ENCODE results near the gene SPACA4. TPM values are rescaled to one million over a fixed set of nuclear protein-coding genes. Genes with fewer than 3 reads are reported as not detected.

The SPACA4 gene
- total RNA-seq, 2 donors from 2014 or later = not detected

GRCh38 chr19:48614436-48615230 is 8.1 kb downstream of the SPACA4 start, which contains the start of gene FAM83E:
TSS of gene FAM83E (minus strand) at chr19:48615076. CDS start at chr19:48613372, 1,704 bp downstream.
- ATAC-seq (no peak), DNase-seq (ENCODE audit: low spot score in 2 of 2) (no peak)
- peak within 1 kb of the TSS; percentile 51 to 99 for H3K27ac Mint-ChIP-seq
- peaks cover 33 to 35% of the 10 kb centered on the region in 2 donors for H3K36me3 Mint-ChIP-seq
- no peaks in the 10 kb centered on the region for H3K9me3 Mint-ChIP-seq

- ATAC-seq (no peak), DNase-seq (ENCODE audit: low spot score in 2 of 2) (no peak)
- Mint-ChIP-seq H3K27ac (peak overlapping the region in 1 of 2 donors; percentile 54), H3K9me3 (no peaks in the 10 kb centered on the region), H3K36me3 (peaks cover 41 to 43% of the 10 kb centered on the region in 2 donors)
Measured at GRCh38 chr19:48615231-48616040, 8.9 kb downstream of the SPACA4 start.

GRCh38 chr19:48616041-48616436 is 9.5 kb downstream of the SPACA4 start:
- no peak for ATAC-seq
- peaks cover 41 to 43% of the 10 kb centered on the region in 2 donors for H3K36me3 Mint-ChIP-seq
- H3K9me3 Mint-ChIP-seq = no peaks in the 10 kb centered on the region
- no peak for DNase-seq (ENCODE audit: low spot score in 2 of 2)
- peak overlapping the region in 1 of 2 donors; percentile 72 for H3K27ac Mint-ChIP-seq

- Mint-ChIP-seq H3K9me3 (no peaks in the 10 kb centered on the region), H3K36me3 (peaks cover 45 to 47% of the 10 kb centered on the region in 2 donors), H3K27ac (peak overlapping the region; percentile 95 to 100)
- ATAC-seq = no peak
- DNase-seq (ENCODE audit: low spot score in 2 of 2) = no peak
Measured at GRCh38 chr19:48616491-48617056, 10.0 kb downstream of the SPACA4 start.

- Mint-ChIP-seq H3K27ac (peak overlapping the region; percentile 95 to 100), H3K36me3 (peaks cover 52% of the 10 kb centered on the region in 2 donors), H3K9me3 (no peaks in the 10 kb centered on the region)
- ATAC-seq (no peak), DNase-seq (ENCODE audit: low spot score in 2 of 2) (no peak)
Measured at GRCh38 chr19:48617146-48617937, 10.8 kb downstream of the SPACA4 start.

GRCh38 chr19:48618278-48618915 is 11.9 kb downstream of the SPACA4 start:
- H3K36me3 Mint-ChIP-seq = peaks cover 55% of the 10 kb centered on the region in 2 donors
- H3K9me3 Mint-ChIP-seq = no peaks in the 10 kb centered on the region
- ATAC-seq (no peak), DNase-seq (ENCODE audit: low spot score in 2 of 2) (no peak)
- H3K27ac Mint-ChIP-seq = peak overlapping the region; percentile 95 to 100

GRCh38 chr19:48618916-48619691 is 12.6 kb downstream of the SPACA4 start, which contains the start of the genes RPL18 and SPHK2:
TSS of gene RPL18 (minus strand) at chr19:48619178. CDS start at chr19:48619143, 35 bp downstream.
TSS of gene SPHK2 (plus strand) at chr19:48619506. CDS start at chr19:48620515, 1,009 bp downstream.
- peak; percentile 94 to 95 for DNase-seq (ENCODE audit: low spot score in 2 of 2)
- Mint-ChIP-seq H3K27ac (peak within 1 kb of the TSS; percentile 95 to 100), H3K36me3 (peaks cover 62% of the 10 kb centered on the region in 2 donors), H3K9me3 (no peaks in the 10 kb centered on the region)
- ATAC-seq = peak; percentile 77 to 85

- ATAC-seq = no peak
- H3K36me3 Mint-ChIP-seq = peaks cover 62% of the 10 kb centered on the region in 2 donors
Measured at GRCh38 chr19:48619692-48620585, 13.4 kb downstream of the SPACA4 start.

GRCh38 chr19:48623556-48624066 is 17.1 kb downstream of the SPACA4 start:
- H3K9me3 Mint-ChIP-seq = no peaks in the 10 kb centered on the region
- peaks cover 36 to 37% of the 10 kb centered on the region in 2 donors for H3K36me3 Mint-ChIP-seq
- DNase-seq (ENCODE audit: low spot score in 2 of 2) = no peak
- H3K27ac Mint-ChIP-seq = peak overlapping the region; percentile 86 to 97
- ATAC-seq = no peak

More at GRCh38 chr19:48619692-48620585, 13.4 kb downstream of the SPACA4 start:
- H3K9me3 Mint-ChIP-seq = no peaks in the 10 kb centered on the region
- H3K27ac Mint-ChIP-seq = peak overlapping the region; percentile 95 to 100
- DNase-seq (ENCODE audit: low spot score in 2 of 2) = no peak

GRCh38 chr19:48624067-48624594 is 17.6 kb downstream of the SPACA4 start:
- Mint-ChIP-seq H3K27ac (peak overlapping the region; percentile 86 to 97), H3K9me3 (no peaks in the 10 kb centered on the region), H3K36me3 (peaks cover 32 to 33% of the 10 kb centered on the region in 2 donors)
- ATAC-seq = peak; percentile 82 to 83
- DNase-seq (ENCODE audit: low spot score in 2 of 2) = peak; percentile 93 to 99

- peaks cover 26 to 27% of the 10 kb centered on the region in 2 donors for H3K36me3 Mint-ChIP-seq
- no peak for DNase-seq (ENCODE audit: low spot score in 2 of 2)
- H3K27ac Mint-ChIP-seq = peak overlapping the region; percentile 86 to 93
- H3K9me3 Mint-ChIP-seq = no peaks in the 10 kb centered on the region
- no peak for ATAC-seq
Measured at GRCh38 chr19:48624791-48625723, 18.5 kb downstream of the SPACA4 start.

- ATAC-seq (no peak), DNase-seq (ENCODE audit: low spot score in 2 of 2) (no peak)
- no peak overlapping the region for H3K27ac Mint-ChIP-seq
- no peaks in the 10 kb centered on the region for H3K9me3 Mint-ChIP-seq
- H3K36me3 Mint-ChIP-seq = peaks cover 23 to 27% of the 10 kb centered on the region in 2 donors
Measured at GRCh38 chr19:48625891-48626327, 19.4 kb downstream of the SPACA4 start.
